Natural killer cell (primary cell): Measurements from ENCODE around the gene RASA1. TPM values are rescaled to one million over a fixed set of nuclear protein-coding genes. Genes with fewer than 3 reads are reported as not detected.
"Not testable (repeated sequence)": the region's sequence is repeated elsewhere in the genome, so short reads cannot be mapped to it uniquely, and the experiment has no call there.

ENCODE experiments used
- ATAC-seq, 3 donors: fragments of 150-1000 bp in 2 of 3; fragments of 200-7000 bp in 1 of 3; cut with Tn5 transposase; 1 replicate in 1 of 3; 2 replicates in 2 of 3; pipeline ENCODE4 v1.10.0; 2021; ENCODE audit warnings: mild to moderate bottlenecking in 2 of 3, moderate library complexity in 2 of 3
- DNase-seq, 2 donors: peaks; one replicate each; pipeline versions ENCODE4 v3.0.0 to v3.0.0-alpha.2; 2013 to 2021; ENCODE audit warnings: mixed read lengths in 1 of 2
- H3K27ac ChIP-seq: one replicate; pipeline ENCODE4 v1.5.1; 2013; ENCODE audit warnings: mild to moderate bottlenecking, low read length
- H3K27me3 ChIP-seq: one replicate; pipeline ENCODE4 v1.6.1; 2013; ENCODE audit warnings: low read length; ENCODE audit not compliant: control insufficient read depth, insufficient read depth
- H3K36me3 ChIP-seq: one replicate; pipeline ENCODE4 v1.6.1; 2013; ENCODE audit warnings: low read length; ENCODE audit not compliant: control insufficient read depth, insufficient read depth
- H3K4me1 ChIP-seq: one replicate; pipeline ENCODE4 v1.6.1; 2013; ENCODE audit warnings: low read length; ENCODE audit not compliant: control insufficient read depth, insufficient read depth
- H3K4me3 ChIP-seq: one replicate; pipeline ENCODE4 v1.5.1; 2013; ENCODE audit warnings: low read length
- H3K9me3 ChIP-seq: one replicate; pipeline ENCODE4 v1.6.1; 2013; ENCODE audit warnings: low read length; ENCODE audit not compliant: control insufficient read depth, insufficient read depth
- H3K27ac Mint-ChIP-seq, 2 donors: one replicate each; pipeline ENCODE4 v1.8.0; 2022; ENCODE audit warnings: mild to moderate bottlenecking in 2 of 2, mixed read lengths in 2 of 2, moderate library complexity in 1 of 2
- H3K27me3 Mint-ChIP-seq, 2 donors: one replicate each; pipeline ENCODE4 v1.8.0; 2022; ENCODE audit warnings: low read depth in 2 of 2, mixed read lengths in 2 of 2
- H3K36me3 Mint-ChIP-seq: one replicate; pipeline ENCODE4 v1.8.0; 2022; ENCODE audit warnings: mixed read lengths
- H3K4me1 Mint-ChIP-seq, 2 donors: one replicate each; pipeline ENCODE4 v1.8.0; 2022; ENCODE audit warnings: mixed read lengths in 2 of 2
- H3K4me3 Mint-ChIP-seq: one replicate; pipeline ENCODE4 v1.8.0; 2022; ENCODE audit warnings: mild to moderate bottlenecking, moderate library complexity, mixed read lengths
- H3K9me3 Mint-ChIP-seq, 2 donors: one replicate each; pipeline ENCODE4 v1.8.0; 2022; ENCODE audit warnings: mixed read lengths in 2 of 2
- CTCF ChIP-seq: fragments of 200-600 bp; IDR thresholded peaks from one replicate; pipeline ENCODE4 v1.8.0; 2022; ENCODE audit warnings: antibody characterized with exemption
- WGBS: methylation state at CpG from one replicate; pipeline ENCODE4 v1.1.7; 2013; ENCODE audit warnings: missing lambda C conversion rate; ENCODE audit not compliant: insufficient coverage; 5-methylcytosine and 5-hydroxymethylcytosine counted together
- intact Hi-C: fragments of 100-400 bp; cut with micrococcal nuclease; formaldehyde crosslinking; loops from one replicate; pipeline ENCODE4 v1.14.2; 2022
- total RNA-seq, 4 donors: library from RNA; stranded (reverse); fragments of 120-200 nt in 1 of 4; gene quantifications; one replicate each; pipeline versions ENCODE4 v1.2.3 to v1.2.4, GENCODE V29; 2013 to 2022

RASA1 gene
- total RNA-seq, 3 donors from 2014 or later (not counting 1 experiment from before 2014, with no cell fraction given): 20.3 to 26.5 (median 21.2) TPM

GRCh38 chr5:87303324-87303723 lies 35.6 kb downstream of the RASA1 start:
- H3K36me3 Mint-ChIP-seq: peaks cover 21% of the 10 kb centered on the region
- no peaks in the 10 kb centered on the region for H3K27me3 Mint-ChIP-seq
- peaks cover 49 to 62% of the 10 kb centered on the region in 2 donors for H3K4me1 Mint-ChIP-seq
- DNase-seq: no peak
- WGBS: 83% methylated on average over 1 of the region's 2 CpGs
- Histone ChIP-seq H3K27me3 (no peaks in the 10 kb centered on the region), H3K4me3 (no peak overlapping the region), H3K36me3 (peaks cover 16% of the 10 kb centered on the region), H3K27ac (no peak overlapping the region), H3K9me3 (no peaks in the 10 kb centered on the region), H3K4me1 (peaks cover 4% of the 10 kb centered on the region)
- no peak overlapping the region for H3K4me3 Mint-ChIP-seq
- H3K27ac Mint-ChIP-seq: peak overlapping the region in 1 of 2 donors; percentile 47
- intact Hi-C loops: no loop called here
- no peak for ATAC-seq
- peaks cover 0 to 4% of the 10 kb centered on the region in 2 donors for H3K9me3 Mint-ChIP-seq
- no peak for TF ChIP-seq CTCF

GRCh38 chr5:87306090-87306489 lies 38.4 kb downstream of the RASA1 start:
- H3K4me3 Mint-ChIP-seq, ATAC-seq, H3K4me1 ChIP-seq, H3K27ac ChIP-seq, H3K4me3 ChIP-seq, H3K27me3 ChIP-seq, H3K9me3 ChIP-seq, H3K9me3 Mint-ChIP-seq, DNase-seq, H3K27me3 Mint-ChIP-seq, H3K27ac Mint-ChIP-seq, intact Hi-C loops: not testable (repeated sequence)
- Mint-ChIP-seq H3K36me3 (peaks cover 21% of the 10 kb centered on the region), H3K4me1 (peaks cover 32 to 54% of the 10 kb centered on the region in 2 donors)
- peaks cover 16% of the 10 kb centered on the region for H3K36me3 ChIP-seq
- 100% methylated on average over 2 of the region's 2 CpGs for WGBS

- H3K9me3 ChIP-seq: no peaks in the 10 kb centered on the region
- Mint-ChIP-seq H3K4me1 (peaks cover 18 to 43% of the 10 kb centered on the region in 2 donors), H3K4me3 (no peak overlapping the region), H3K27me3 (no peaks in the 10 kb centered on the region), H3K27ac (no peak overlapping the region), H3K36me3 (peaks cover 21% of the 10 kb centered on the region), H3K9me3 (peaks cover 0 to 4% of the 10 kb centered on the region in 2 donors)
- TF ChIP-seq CTCF: no peak
- H3K27ac ChIP-seq: no peak overlapping the region
- intact Hi-C loops: no loop called here
- WGBS: 92% methylated on average over 5 of the region's 5 CpGs
- H3K4me3 ChIP-seq: no peak overlapping the region
- H3K27me3 ChIP-seq: no peaks in the 10 kb centered on the region
- no peak for DNase-seq
- H3K4me1 ChIP-seq: no peaks in the 10 kb centered on the region
- peaks cover 16% of the 10 kb centered on the region for H3K36me3 ChIP-seq
- no peak for ATAC-seq
Observed at GRCh38 chr5:87307796-87308423, 40.2 kb downstream of the RASA1 start.

- Mint-ChIP-seq H3K4me1 (peaks cover 35 to 41% of the 10 kb centered on the region in 2 donors), H3K36me3 (no peaks in the 10 kb centered on the region), H3K9me3 (no peaks in the 10 kb centered on the region), H3K27ac (no peak overlapping the region), H3K4me3 (no peak overlapping the region), H3K27me3 (no peaks in the 10 kb centered on the region)
- no peaks in the 10 kb centered on the region for H3K9me3 ChIP-seq
- ATAC-seq: no peak
- no peak for DNase-seq
- H3K36me3 ChIP-seq: no peaks in the 10 kb centered on the region
- TF ChIP-seq CTCF: no peak
- no peak overlapping the region for H3K4me3 ChIP-seq
- H3K27ac ChIP-seq: no peak overlapping the region
- WGBS: 96% methylated on average over 5 of the region's 5 CpGs
- intact Hi-C loops: no loop called here
- H3K4me1 ChIP-seq: no peaks in the 10 kb centered on the region
- no peaks in the 10 kb centered on the region for H3K27me3 ChIP-seq
Observed at GRCh38 chr5:87311405-87312279, 44.0 kb downstream of the RASA1 start.
